Stimulated activated CD8-positive, alpha-beta memory T cell treated with anti-CD3 and anti-CD28 coated beads, Interleukin-12 subunit alpha, Interleukin-12 subunit beta, amount 100 ng/mL, for 1 hour (primary cell): Measurements from ENCODE around the gene TTC39B.

Experiments
- DNase-seq: peaks from one replicate; pipeline ENCODE4 v3.0.0-alpha.2; 2020; ENCODE audit warnings: low read depth

The TTC39B gene

GRCh38 chr9:15133488-15133887 lies 173.5 kb downstream of the TTC39B start:
- no peak for DNase-seq

GRCh38 chr9:15132091-15132490 lies 174.9 kb downstream of the TTC39B start:
- no peak for DNase-seq

- no peak for DNase-seq
These were observed 175.9 kb downstream of the TTC39B start for GRCh38 chr9:15131094-15131493.

- DNase-seq = no peak
These were observed 179.2 kb downstream of the TTC39B start for GRCh38 chr9:15127831-15128230.

DNA sequence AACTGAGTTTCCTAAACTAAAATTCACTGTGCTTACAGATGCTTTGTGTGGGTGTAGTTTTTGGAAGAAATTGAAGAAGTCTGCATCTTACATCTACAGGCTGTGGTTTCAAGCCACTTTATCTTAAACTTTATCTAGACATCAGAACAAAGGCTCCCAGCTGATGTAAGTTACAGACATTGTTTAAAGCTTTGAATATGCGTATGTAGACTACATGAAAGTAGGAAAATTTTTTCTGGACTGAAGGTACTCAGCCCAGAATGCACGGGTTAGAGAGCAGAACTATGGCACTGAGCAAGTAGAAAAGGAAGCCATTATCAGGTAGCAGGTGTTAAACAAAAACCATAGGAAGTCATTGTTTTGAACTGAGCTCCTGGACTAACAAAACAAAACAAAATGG lies 185.4 kb downstream of the TTC39B start:
- DNase-seq = no peak

GRCh38 chr9:15116130-15116580 lies 190.9 kb downstream of the TTC39B start:
- no peak for DNase-seq

GRCh38 chr9:15115702-15116101 lies 191.3 kb downstream of the TTC39B start:
- DNase-seq = no peak

DNA sequence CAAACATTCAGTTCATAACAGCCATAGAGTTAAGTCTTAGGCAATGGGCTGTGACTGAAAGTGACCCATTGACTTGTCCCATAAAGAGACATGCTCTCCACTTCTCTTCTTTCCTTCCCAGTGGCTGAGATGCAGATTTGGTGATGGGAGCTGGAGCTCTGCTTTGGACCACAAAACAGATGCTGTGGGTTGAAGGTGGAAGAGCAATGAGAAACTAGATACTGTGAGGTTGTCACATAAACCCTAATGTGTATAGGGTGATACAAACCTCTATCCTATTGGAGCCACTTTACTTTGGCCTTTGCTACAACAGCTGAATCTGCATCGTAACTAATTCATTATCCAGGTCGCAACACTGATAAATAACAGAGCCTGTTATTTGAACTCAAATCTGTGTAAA lies 192.0 kb downstream of the TTC39B start:
- no peak for DNase-seq
